ENCODE measurements around the gene DIDO1. TPM values are rescaled to one million over a fixed set of nuclear protein-coding genes. Genes with fewer than 3 reads are reported as not detected.

DIDO1 gene
- total and polyA plus RNA-seq, 2 of the 13 experiments (the other 11 are each of a cell fraction or from before 2014, with no cell fraction given) = 75.0 to 75.1 TPM

DNA sequence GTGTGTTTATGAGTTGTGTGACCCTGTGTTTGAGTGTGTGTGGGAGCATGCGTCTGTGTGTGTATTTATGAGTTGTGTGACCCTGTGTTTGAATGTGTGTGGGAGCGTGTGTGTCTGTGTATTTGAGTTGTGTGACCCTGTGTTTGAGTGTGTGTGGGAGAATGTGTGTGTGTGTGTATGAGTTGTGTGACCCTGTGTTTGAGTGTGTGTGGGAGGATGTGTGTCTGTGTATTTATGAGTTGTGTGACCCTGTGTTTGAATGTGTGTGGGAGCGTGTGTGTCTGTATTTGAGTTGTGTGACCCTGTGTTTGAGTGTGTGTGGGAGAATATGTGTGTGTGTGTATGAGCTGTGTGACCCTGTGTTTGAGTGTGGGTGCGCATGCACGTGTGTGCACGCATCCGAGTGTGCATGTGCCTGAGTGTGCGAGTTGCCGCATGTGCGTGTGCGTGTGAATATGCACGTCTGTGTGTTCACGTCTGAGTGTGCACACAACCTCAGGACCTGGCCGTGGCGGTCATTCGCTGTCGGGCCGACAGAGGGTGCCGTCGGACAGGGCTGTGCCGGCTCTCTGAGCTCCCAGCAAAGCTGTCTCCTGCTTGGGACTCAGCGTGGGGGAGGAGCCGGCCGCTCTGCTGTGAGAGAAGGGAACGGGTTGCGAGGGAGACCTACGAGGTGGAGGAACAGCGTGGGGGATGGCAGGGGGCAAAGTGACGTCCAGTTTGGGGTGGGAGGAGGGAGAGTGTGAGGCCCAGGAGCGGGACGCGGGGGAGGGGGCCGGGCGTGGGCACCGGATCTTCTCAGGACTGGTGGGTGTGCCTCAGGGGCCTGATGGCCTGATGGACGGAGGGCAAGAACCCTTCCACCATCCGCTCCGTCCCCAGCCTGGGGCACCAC is 45.9 kb upstream of the DIDO1 start:
- intact Hi-C loops (cut with micrococcal nuclease; ENCODE audit: unreplicated experiment) (loop anchor here (1.0 to 2.0 kb wide), 3 partner anchors 17 to 37 kb away; no protein-coding TSS in a partner anchor), in situ Hi-C loops (cut with HindIII; ENCODE audit: extremely low pct_ligation_motif_present, low pct_unique_long_range_greater_than_20kb) (no loop called here)
- Histone ChIP-seq H4K20me1 (ENCODE audit: insufficient read depth, low read length) (peaks cover 16% of the 10 kb centered on the region; the same call in 1 of the 2 replicates), H3K4me2 (ENCODE audit: low read depth, low read length) (peak overlapping the region; percentile 80), H2AFZ (ENCODE audit: low read length) (no peak overlapping the region), H3K36me3 (replicated peaks in 1 of 2; ENCODE audit: control insufficient read depth in 1 of 2, insufficient read depth in 2 of 2, low read length in 2 of 2) (peaks cover 0 to 5% of the 10 kb centered on the region in 2 experiments; a peak in 2 of 5 replicates), H3K4me1 (ENCODE audit: insufficient read depth, low read length) (peaks cover 45% of the 10 kb centered on the region), H3K27me3 (ENCODE audit: control insufficient read depth in 1 of 2, insufficient read depth in 2 of 2, low read length in 2 of 2) (peaks cover 27 to 61% of the 10 kb centered on the region in 2 experiments), H3K9me3 (ENCODE audit: low read length) (no peaks in the 10 kb centered on the region), H3K4me3 (replicated peaks in 1 of 3; ENCODE audit: insufficient read depth in 1 of 3, low read depth in 2 of 3, low read length in 3 of 3) (peak overlapping the region; percentile 1 to 65 (median 48); a peak in 4 of 6 replicates), H3K9ac (ENCODE audit: insufficient read depth, low read depth, low read length) (peak overlapping the region; percentile 63; the same call in 1 of the 2 replicates), H3K79me2 (ENCODE audit: insufficient read depth, low read length) (no peaks in the 10 kb centered on the region), H3K27ac (ENCODE audit: extremely low read length, insufficient read depth, low read length) (no peak overlapping the region)
- 2% methylated on average over 33 of the region's 38 CpGs for WGBS (ENCODE audit: low lambda C conversion rate)
- ChIA-PET POLR2A (interaction anchor here (0.6 to 1.3 kb wide), 9 partner anchors 12 to 601 kb away, joined by 3 to 10 read pairs (median 4); partner anchors contain the start of gene GID8), CTCF (ENCODE audit: low intra/inter-chr PET ratio, low total read pairs) (interaction anchor here (2.2 kb wide), 1 partner anchor 36 kb away, joined by 42 read pairs; no protein-coding TSS in a partner anchor)
- ATAC-seq = peak; percentile 63
- BruUV-seq (replicated peaks) = no TSS peak
- FAIRE-seq = peak; percentile 91
- peak; percentile 79 for DNase-seq (ENCODE audit: low spot score)
- peak; percentile 38; the same call in 1 of the 2 replicates for TF ChIP-seq RARA (CRISPR knock-in tag; IDR thresholded peaks at IDR 0.05)
- peak; percentile 64; the same call in 1 of the 2 replicates for TF ChIP-seq ZNF83 (CRISPR knock-in tag; IDR thresholded peaks at IDR 0.05; ENCODE audit: borderline replicate concordance)
- TF ChIP-seq ATF7-NPFF (CRISPR knock-in tag; IDR thresholded peaks at IDR 0.05; ENCODE audit: low read depth) = peak; percentile 57
- peak; percentile 56 for TF ChIP-seq GATAD1 (CRISPR knock-in tag; IDR thresholded peaks at IDR 0.05)
- 0 out of 2 replicates have a peak, but pooled peaks have one; percentile 75 for TF ChIP-seq ATAD3A (CRISPR knock-in tag; IDR thresholded peaks at IDR 0.05)
- peak; percentile 95 for TF ChIP-seq AKAP8 (CRISPR knock-in tag; IDR thresholded peaks at IDR 0.05)
- 0 out of 2 replicates have a peak, but pooled peaks have one; percentile 86 for TF ChIP-seq FUBP1 (CRISPR knock-in tag; IDR thresholded peaks at IDR 0.05; ENCODE audit: borderline replicate concordance)
- no peak for TF ChIP-seq ZNF33B (CRISPR knock-in tag; IDR thresholded peaks at IDR 0.05)
- TF ChIP-seq ZNF512B (CRISPR knock-in tag; IDR thresholded peaks at IDR 0.05; ENCODE audit: borderline replicate concordance) = peak; percentile 45; the same call in 1 of the 2 replicates
- peak; percentile 26; the same call in 1 of the 2 replicates for TF ChIP-seq JUNB (CRISPR knock-in tag; IDR thresholded peaks at IDR 0.05; ENCODE audit: borderline replicate concordance)
- no peak; the same call in 1 of the 2 replicates for TF ChIP-seq MAF1 (CRISPR knock-in tag; IDR thresholded peaks at IDR 0.05; ENCODE audit: borderline replicate concordance)
- no peak for TF ChIP-seq ZBTB8A (CRISPR knock-in tag; IDR thresholded peaks at IDR 0.05; ENCODE audit: borderline replicate concordance, low read depth)

All from HepG2 (cell line).